Smooth muscle cell of trachea (primary cell): ENCODE measurements around the gene ANKMY1. TPM values are rescaled to one million over a fixed set of nuclear protein-coding genes. Genes with fewer than 3 reads are reported as not detected.

Source experiments
- total RNA-seq: library from RNA; depleted of rRNA; stranded (reverse); fragments of >200 nt; gene quantifications from 2 replicates; pipeline ENCODE4 v1.2.1, GENCODE V29; 2014

ANKMY1 gene
- total RNA-seq: 7.0 and 8.4 TPM in 2 replicates

DNA sequence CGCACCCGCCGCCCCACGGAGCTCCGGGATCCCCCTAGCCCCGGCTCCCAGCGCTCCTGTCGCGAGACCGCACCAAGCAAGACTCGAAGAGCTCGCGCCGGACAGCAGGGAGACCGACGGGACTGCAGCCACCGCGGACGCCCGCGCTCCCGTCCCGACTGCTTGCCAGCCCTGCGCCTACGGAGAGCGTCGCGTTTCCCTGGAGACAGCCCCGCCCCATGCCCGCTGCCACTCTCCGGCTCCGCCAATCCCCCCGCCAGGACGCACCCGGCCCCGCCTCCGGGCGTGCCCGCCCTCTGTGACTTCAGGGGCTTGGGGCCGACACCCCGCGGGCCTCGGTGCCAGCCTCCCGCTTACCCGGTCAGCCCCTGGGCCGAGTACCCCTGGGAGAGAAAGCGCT lies at the start of gene ANKMY1:
ANKMY1 (minus strand) TSS at position 181 of the 400 bp plus-strand sequence. CDS start 653 bp downstream, outside the sequence.

GRCh38 chr2:240586198-240586918 lies 28.6 kb upstream of the ANKMY1 start, which contains the start of gene CAPN10:
Gene CAPN10 (plus strand): TSS chr2:240586734. CDS start chr2:240586912, 178 bp downstream.

DNA sequence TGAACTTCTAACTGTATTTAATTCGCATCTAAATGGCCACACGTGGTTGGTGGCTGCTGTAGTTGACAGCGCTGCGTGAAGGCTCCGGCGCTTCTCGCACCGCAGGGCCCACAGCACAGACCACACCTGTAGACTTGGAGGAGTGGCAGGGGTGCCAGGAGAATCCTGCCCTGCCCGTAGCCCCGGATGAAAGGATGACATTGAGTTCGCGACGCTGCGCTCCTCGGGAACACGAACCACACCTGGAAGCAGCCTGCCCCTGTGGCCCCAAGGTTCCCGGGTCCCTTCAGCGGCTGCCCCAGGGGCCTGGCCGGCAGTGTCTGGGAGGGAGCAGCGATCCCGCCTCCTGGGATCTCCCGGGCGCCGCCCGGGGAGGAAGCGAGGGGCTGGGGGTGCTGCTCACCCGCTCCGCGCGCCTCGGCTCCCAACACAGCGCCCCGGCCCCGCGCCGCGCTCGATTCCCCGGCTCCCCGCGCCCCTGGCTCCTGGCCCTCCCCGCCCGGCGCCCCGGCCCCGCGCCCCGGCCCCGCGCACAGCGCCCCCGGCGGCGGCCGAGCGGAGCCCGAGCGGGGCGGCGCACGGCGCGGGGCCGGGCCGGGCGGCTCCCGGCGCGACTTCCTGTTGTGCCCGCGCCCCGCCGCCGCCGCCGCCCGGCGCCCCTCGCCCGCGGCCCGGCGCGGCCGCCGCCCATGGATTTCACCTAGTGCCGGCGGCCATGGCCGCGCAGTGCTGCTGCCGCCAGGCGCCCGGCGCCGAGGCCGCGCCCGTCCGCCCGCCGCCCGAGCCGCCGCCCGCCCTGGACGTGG lies 10.3 kb upstream of the ANKMY1 start, which contains the start of gene RNPEPL1:
RNPEPL1 (plus strand) TSS at position 613 of the 806 bp plus-strand sequence; CDS start at position 716, 103 bp downstream.

GRCh38 chr2:240560084-240560479 lies 2.3 kb upstream of the ANKMY1 start, which contains the start of gene DUSP28:
Gene DUSP28 (plus strand): TSS chr2:240560357. CDS start chr2:240560685, 328 bp downstream.

GRCh38 chr2:240435457-240435947 lies 122.3 kb downstream of the ANKMY1 start, which contains the start of gene GPC1:
Gene GPC1 (plus strand): TSS chr2:240435663. CDS start chr2:240435919, 256 bp downstream.

Other genes with a start within 250 kb of the ANKMY1 start
- 143 and 371 TPM in 2 replicates for gene GPC1, start 122.3 kb downstream of the ANKMY1 start, total RNA-seq
- gene DUSP28, start 2.4 kb upstream of the ANKMY1 start, total RNA-seq: 3.1 and 3.3 TPM in 2 replicates
- 30.1 and 36.4 TPM in 2 replicates for gene RNPEPL1, start 10.5 kb upstream of the ANKMY1 start, total RNA-seq
- gene CAPN10, start 28.7 kb upstream of the ANKMY1 start, total RNA-seq: 24.0 and 24.6 TPM in 2 replicates
- gene GPR35, start 67.5 kb upstream of the ANKMY1 start, total RNA-seq: 0.99 TPM in 1 of 2 replicates, not detected in the other
- gene AQP12B, start 124.9 kb upstream of the ANKMY1 start, total RNA-seq: 0.17 TPM in 1 of 2 replicates, not detected in the other
- not detected in 2 replicates for gene AQP12A, start 133.9 kb upstream of the ANKMY1 start, total RNA-seq